Loucy (cell line): ENCODE results near the gene SYNPR.

Source experiments
- EZH2phosphoT487 ChIP-seq: fragments of 200-600 bp; IDR thresholded peaks from 2 replicates; pipeline ENCODE4 v1.6.1; 2018; ENCODE audit warnings: antibody characterized with exemption, mild to moderate bottlenecking, moderate library complexity, borderline replicate concordance
- TF ChIP-seq, protein P1 (sequence below): fragments of 200-600 bp; sonication (generic); conservative IDR thresholded peaks from 2 replicates; pipeline ENCODE4 v1.5.1; 2014; ENCODE audit warnings: mild to moderate bottlenecking, antibody characterized with exemption, low read length

DNA sequence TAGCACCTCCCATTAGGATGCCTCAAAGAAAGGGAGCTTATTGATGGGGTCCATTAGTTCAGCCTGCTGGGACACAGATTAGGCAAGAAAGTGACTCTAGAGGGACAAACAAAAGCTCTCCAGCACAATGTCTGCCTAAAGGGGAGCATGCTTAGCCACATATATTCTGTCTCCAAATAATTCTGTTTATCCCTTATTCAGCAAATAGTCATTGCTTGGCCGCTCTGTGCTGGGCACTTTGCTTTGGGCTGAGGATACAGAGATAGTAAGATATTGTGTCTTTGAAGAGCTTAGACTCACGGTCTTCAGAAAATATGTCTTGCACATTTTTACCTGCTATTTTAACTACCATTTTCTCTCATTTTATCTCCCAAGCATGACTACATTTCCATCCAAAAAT lies 159.8 kb downstream of the SYNPR start:
- TF ChIP-seq EZH2phosphoT487, result no peak
- TF ChIP-seq, protein P1, sequence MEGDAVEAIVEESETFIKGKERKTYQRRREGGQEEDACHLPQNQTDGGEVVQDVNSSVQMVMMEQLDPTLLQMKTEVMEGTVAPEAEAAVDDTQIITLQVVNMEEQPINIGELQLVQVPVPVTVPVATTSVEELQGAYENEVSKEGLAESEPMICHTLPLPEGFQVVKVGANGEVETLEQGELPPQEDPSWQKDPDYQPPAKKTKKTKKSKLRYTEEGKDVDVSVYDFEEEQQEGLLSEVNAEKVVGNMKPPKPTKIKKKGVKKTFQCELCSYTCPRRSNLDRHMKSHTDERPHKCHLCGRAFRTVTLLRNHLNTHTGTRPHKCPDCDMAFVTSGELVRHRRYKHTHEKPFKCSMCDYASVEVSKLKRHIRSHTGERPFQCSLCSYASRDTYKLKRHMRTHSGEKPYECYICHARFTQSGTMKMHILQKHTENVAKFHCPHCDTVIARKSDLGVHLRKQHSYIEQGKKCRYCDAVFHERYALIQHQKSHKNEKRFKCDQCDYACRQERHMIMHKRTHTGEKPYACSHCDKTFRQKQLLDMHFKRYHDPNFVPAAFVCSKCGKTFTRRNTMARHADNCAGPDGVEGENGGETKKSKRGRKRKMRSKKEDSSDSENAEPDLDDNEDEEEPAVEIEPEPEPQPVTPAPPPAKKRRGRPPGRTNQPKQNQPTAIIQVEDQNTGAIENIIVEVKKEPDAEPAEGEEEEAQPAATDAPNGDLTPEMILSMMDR, result no peak
